Retinal pigment epithelial cell (primary cell): Measurements from ENCODE around the gene DENND2D.

Source experiments
- DNase-seq: peaks from one replicate; pipeline ENCODE4 v3.0.0-alpha.2; 2010; ENCODE audit warnings: low read depth
- H3K4me3 ChIP-seq: 2 replicates; pipeline ENCODE4 v1.5.1; 2011; ENCODE audit warnings: mild to moderate bottlenecking, low read length, control low read depth, moderate library complexity
- CTCF ChIP-seq: conservative IDR thresholded peaks from 2 replicates; pipeline ENCODE4 v1.5.1; 2011; ENCODE audit warnings: low read depth, low read length, control low read depth, inconsistent platforms

Gene DENND2D

GRCh38 chr1:111172463-111172862 lies 28.0 kb downstream of the DENND2D start:
- no peak for TF ChIP-seq CTCF
- no peak overlapping the region for H3K4me3 ChIP-seq
- no peak for DNase-seq

- TF ChIP-seq CTCF: no peak
- no peak for DNase-seq
- no peak overlapping the region for H3K4me3 ChIP-seq
These were observed 36.3 kb downstream of the DENND2D start for GRCh38 chr1:111164151-111164550.

- no peak overlapping the region for H3K4me3 ChIP-seq
These were observed 37.1 kb downstream of the DENND2D start for GRCh38 chr1:111163363-111163762.

GRCh38 chr1:111162488-111162880 lies 38.0 kb downstream of the DENND2D start:
- no peak overlapping the region for H3K4me3 ChIP-seq
- no peak for DNase-seq
- no peak for TF ChIP-seq CTCF

More at GRCh38 chr1:111163363-111163762, 37.1 kb downstream of the DENND2D start:
- DNase-seq: no peak
- TF ChIP-seq CTCF: no peak

- TF ChIP-seq CTCF: no peak
- DNase-seq: no peak
- H3K4me3 ChIP-seq: no peak overlapping the region
These were observed 38.5 kb downstream of the DENND2D start for GRCh38 chr1:111161843-111162487.

- TF ChIP-seq CTCF: no peak
- no peak for DNase-seq
- no peak overlapping the region for H3K4me3 ChIP-seq
These were observed 43.0 kb downstream of the DENND2D start for GRCh38 chr1:111157431-111157830.
